K562 (cell line): ENCODE data around the gene PLA2G3. TPM values are rescaled to one million over a fixed set of nuclear protein-coding genes. Genes with fewer than 3 reads are reported as not detected.

Experiments
- ATAC-seq: fragments of 200-7000 bp; cut with Tn5 transposase; 3 replicates; pipeline ENCODE4 v1.9.1; 2020; ENCODE audit warnings: moderate library complexity
- BruUV-seq: library from RNA; stranded (reverse); fragments of 400-500 nt; replicated peaks from 2 replicates; lab custom pipeline; 2021; lab: Mats Ljungman, UMichigan
- CTCF ChIA-PET: fragments of 300-600 bp; formaldehyde crosslinking; extraction: SDS; loops from one replicate; lab custom pipeline; 2021; ENCODE audit warnings: low intra/inter-chr PET ratio; lab: Yijun Ruan, JAX
- POLR2A ChIA-PET: fragments of 300-600, 350-650 bp; sonication (Branson Sonifier 250); formaldehyde crosslinking; extraction: SDS; loops from one replicate; lab custom pipeline; 2021; ENCODE audit warnings: antibody characterized with exemption, inconsistent platforms; lab: Yijun Ruan, JAX
- DNase-seq, 4 experiments: peaks; one replicate each; pipeline versions ENCODE4 v3.0.0 to v3.0.0-alpha.2; 2011 to 2018; ENCODE audit warnings: low spot score in 3 of 4, mixed read lengths in 3 of 4; ENCODE audit errors: extremely low read depth in 1 of 4
- FAIRE-seq: peaks from 2 replicates; lab custom pipeline; 2011; peaks lifted over from hg19 to GRCh38; lab: Jason Lieb, UNC
- H2AFZ ChIP-seq: 2 replicates; pipeline ENCODE4 v1.6.0; 2011; ENCODE audit warnings: low read depth, low read length, control low read depth, inconsistent platforms
- H3K27ac ChIP-seq: fragments of 200-600 bp; 3 replicates; pipeline ENCODE4 v1.8.0; 2011; ENCODE audit warnings: low read depth, mild to moderate bottlenecking, control low read depth, inconsistent platforms, low read length, moderate library complexity, mixed read lengths; ENCODE audit errors: extremely low read depth
- H3K27me3 ChIP-seq, 2 experiments: fragments of 300-600 bp in 1 of 2; 2 replicates in 1 of 2; 3 replicates in 1 of 2; pipeline versions ENCODE4 v1.6.0 to v1.8.0; 2011; ENCODE audit warnings: inconsistent platforms in 2 of 2, low read length in 2 of 2, mild to moderate bottlenecking in 1 of 2, mixed read lengths in 1 of 2, moderate library complexity in 1 of 2; ENCODE audit not compliant: control insufficient read depth in 2 of 2, insufficient read depth in 2 of 2
- H3K36me3 ChIP-seq: fragments of 300-600 bp; 3 replicates; pipeline ENCODE4 v1.8.0; 2011; ENCODE audit warnings: mild to moderate bottlenecking, low read length, inconsistent platforms; ENCODE audit not compliant: control insufficient read depth, insufficient read depth
- H3K4me1 ChIP-seq, 2 experiments: fragments of 200-600 bp in 1 of 2; replicated peaks in 1 of 2; 2 replicates in 1 of 2; 3 replicates in 1 of 2; pipeline versions ENCODE4 v1.5.1 to v1.8.0; 2011; ENCODE audit warnings: inconsistent platforms in 2 of 2, low read length in 2 of 2, mild to moderate bottlenecking in 1 of 2, mixed read lengths in 1 of 2, moderate library complexity in 1 of 2; ENCODE audit not compliant: control insufficient read depth in 2 of 2, insufficient read depth in 2 of 2
- H3K4me2 ChIP-seq: 2 replicates; pipeline ENCODE4 v1.6.1; 2011; ENCODE audit warnings: low read length, control low read depth, inconsistent platforms, mixed read lengths; ENCODE audit not compliant: insufficient read depth
- H3K4me3 ChIP-seq: fragments of 200-600 bp; sonication (generic), shearing (Covaris generic); 2 replicates; pipeline ENCODE4 v1.5.1; 2016; ENCODE audit warnings: control low read depth, inconsistent platforms
- H3K79me2 ChIP-seq: fragments of 200-600 bp; 3 replicates; pipeline ENCODE4 v1.8.0; 2011; ENCODE audit warnings: low read length, inconsistent platforms; ENCODE audit not compliant: control insufficient read depth, insufficient read depth
- H3K9ac ChIP-seq, 2 experiments: 2 replicates each; pipeline versions ENCODE4 v1.6.0 to v1.6.1; 2011; ENCODE audit warnings: low read depth in 2 of 2, low read length in 2 of 2, control low read depth in 1 of 2, inconsistent platforms in 1 of 2, mild to moderate bottlenecking in 1 of 2, mixed read lengths in 1 of 2; ENCODE audit not compliant: insufficient read depth in 1 of 2
- H3K9me1 ChIP-seq: one replicate; pipeline ENCODE4 v1.6.0; 2011; ENCODE audit warnings: inconsistent platforms, mild to moderate bottlenecking, low read length, moderate library complexity; ENCODE audit not compliant: control insufficient read depth, insufficient read depth
- H3K9me3 ChIP-seq: replicated peaks from 2 replicates; pipeline ENCODE4 v1.5.1; 2011; ENCODE audit warnings: low read depth, low read length, inconsistent platforms; ENCODE audit not compliant: control insufficient read depth, insufficient read depth
- H4K20me1 ChIP-seq: replicated peaks from 2 replicates; pipeline ENCODE4 v1.6.1; 2011; ENCODE audit warnings: low read length, inconsistent platforms, mixed read lengths; ENCODE audit not compliant: control insufficient read depth, insufficient read depth
- ERF ChIP-seq: fragments of 450-650 bp; formaldehyde crosslinking; IDR thresholded peaks from 2 replicates; pipeline ENCODE4 v1.4.0; 2020; ENCODE audit warnings: mild to moderate bottlenecking, mixed read lengths
- LCOR ChIP-seq: sonication (generic); formaldehyde crosslinking; IDR thresholded peaks from 2 replicates; pipeline ENCODE4 v1.8.0; 2022; ENCODE audit warnings: mild to moderate bottlenecking, missing genetic modification reagents
- LEF1 ChIP-seq: fragments of 450-650 bp; IDR thresholded peaks from 2 replicates; pipeline ENCODE4 v1.6.1; 2016; ENCODE audit warnings: mild to moderate bottlenecking
- PHB2 ChIP-seq: fragments of 450-650 bp; IDR thresholded peaks from 2 replicates; pipeline ENCODE4 v1.6.1; 2017; ENCODE audit warnings: low read depth
- RFX5 ChIP-seq: IDR thresholded peaks from 2 replicates; pipeline ENCODE4 v1.6.1; 2011; ENCODE audit warnings: low read depth, mild to moderate bottlenecking, improper control_type of control experiment, low read length
- SIN3B ChIP-seq: fragments of 450-650 bp; IDR thresholded peaks from 2 replicates; pipeline ENCODE4 v1.6.1; 2017; ENCODE audit warnings: low read depth, mild to moderate bottlenecking, moderate library complexity
- THRAP3 ChIP-seq: fragments of 450-650 bp; IDR thresholded peaks from 2 replicates; pipeline ENCODE4 v1.6.1; 2016; ENCODE audit warnings: mild to moderate bottlenecking, inconsistent platforms, borderline replicate concordance
- ZNF12 ChIP-seq: sonication (generic); formaldehyde crosslinking; IDR thresholded peaks from 2 replicates; pipeline ENCODE4 v1.4.0; 2020; ENCODE audit warnings: mild to moderate bottlenecking, missing genetic modification reagents
- ZNF589 ChIP-seq: fragments of 200-800 bp; sonication (Bioruptor generic); IDR thresholded peaks from 2 replicates; pipeline ENCODE4 v1.6.1; 2016; ENCODE audit warnings: low read depth, missing genetic modification characterization, missing compliant biosample characterization
- WGBS: fragments of 100-300 bp; shearing (Covaris generic); methylation state at CpG from one replicate; pipeline ENCODE4 v1.1.6; 2016; ENCODE audit warnings: low coverage, mixed read lengths; ENCODE audit not compliant: insufficient coverage; ENCODE audit errors: missing lambda C conversion rate; 5-methylcytosine and 5-hydroxymethylcytosine counted together
- in situ Hi-C: fragments of 300-500 bp; cut with MboI; formaldehyde crosslinking; loops from 4 replicates; pipeline ENCODE4 v1.15.0; 2018; ENCODE audit warnings: inconsistent platforms, mixed read lengths
- intact Hi-C: fragments of 100-400 bp; cut with micrococcal nuclease; formaldehyde crosslinking; loops from 2 replicates; pipeline ENCODE4 v1.14.2; 2022
- polyA plus RNA-seq, 8 experiments: library from polyadenylated mRNA; depleted of rRNA in 4 of 8; stranded (reverse) in 5 of 8; unstranded in 3 of 8; fragments of >200 nt; fragmentation: Nextera tagmentation in 2 of 8; fragmentation: Illumina TruSeq in 1 of 8; extraction: Ambion mirVana in 2 of 8; extraction: Trizol in 1 of 8; gene quantifications; 2 replicates each; pipeline versions ENCODE4 v1.2.1 to v1.2.3, GENCODE V29; 2011 to 2014; ENCODE audit warnings: inconsistent platforms in 1 of 8, missing spikeins in 1 of 8
- total RNA-seq, 7 experiments: library from RNA; depleted of rRNA in 6 of 7; stranded (reverse); fragments of >200 nt in 6 of 7; fragmentation: Illumina TruSeq in 2 of 7; extraction: Trizol in 2 of 7; gene quantifications; 2 replicates each; pipeline versions ENCODE4 v1.2.1 to v1.2.3, GENCODE V29; 2011 to 2021; ENCODE audit warnings: low replicate concordance in 1 of 7
- TF ChIP-seq, protein P1 (sequence below): fragments of 200-400 bp; formaldehyde crosslinking; IDR thresholded peaks from 2 replicates; pipeline ENCODE4 v1.6.1; 2017; ENCODE audit warnings: mild to moderate bottlenecking, low read depth, low read length, moderate library complexity
- TF ChIP-seq, protein P2 (sequence below): sonication (generic); IDR thresholded peaks from 2 replicates; pipeline ENCODE4 v1.6.1; 2016
- TF ChIP-seq, protein P3 (sequence below), 3 experiments: fragments of 200-800 bp in 1 of 3; fragments of 250-450 bp in 1 of 3; fragments of 450-650 bp in 1 of 3; sonication (Bioruptor Pico) in 1 of 3; sonication (Bioruptor generic) in 1 of 3; formaldehyde crosslinking in 1 of 3; IDR thresholded peaks; 2 replicates each; pipeline versions ENCODE4 v1.6.1 to v1.8.0; 2016 to 2022; ENCODE audit warnings: mild to moderate bottlenecking in 2 of 3, missing genetic modification characterization in 2 of 3, missing compliant biosample characterization in 1 of 3, moderate library complexity in 1 of 3
- TF ChIP-seq, protein P4 (sequence below): IDR thresholded peaks from 2 replicates; pipeline ENCODE4 v1.6.1; 2011; ENCODE audit warnings: borderline replicate concordance, low read depth, mild to moderate bottlenecking, moderate library complexity, low read length; ENCODE audit not compliant: insufficient read depth, poor library complexity, severe bottlenecking

The PLA2G3 gene
- total and polyA plus RNA-seq, 9 of the 15 experiments (the other 6 are each of a cell fraction or from before 2014, with no cell fraction given), result 0.18 to 1.4 (median 0.64) TPM

DNA sequence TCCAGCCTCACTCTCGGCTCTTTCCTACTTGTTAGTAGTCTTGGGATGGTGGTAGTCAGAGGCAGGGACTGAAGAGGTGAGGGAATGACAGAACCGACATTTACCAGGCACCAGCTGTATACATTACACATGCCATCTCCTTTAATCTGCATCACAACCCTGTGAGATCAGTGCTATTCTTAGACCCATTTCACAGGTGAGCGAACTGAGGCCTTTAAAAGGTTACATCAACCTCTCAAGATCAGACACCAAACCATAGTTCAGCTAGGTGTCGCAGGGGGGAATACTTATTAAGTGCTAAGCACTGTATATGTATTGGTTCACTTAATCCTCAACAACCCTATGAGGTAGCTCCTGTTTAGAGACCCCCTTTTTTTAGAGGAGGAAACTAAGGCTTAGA, 5.6 kb downstream of the PLA2G3 start (continued):
- TF ChIP-seq, protein P1, sequence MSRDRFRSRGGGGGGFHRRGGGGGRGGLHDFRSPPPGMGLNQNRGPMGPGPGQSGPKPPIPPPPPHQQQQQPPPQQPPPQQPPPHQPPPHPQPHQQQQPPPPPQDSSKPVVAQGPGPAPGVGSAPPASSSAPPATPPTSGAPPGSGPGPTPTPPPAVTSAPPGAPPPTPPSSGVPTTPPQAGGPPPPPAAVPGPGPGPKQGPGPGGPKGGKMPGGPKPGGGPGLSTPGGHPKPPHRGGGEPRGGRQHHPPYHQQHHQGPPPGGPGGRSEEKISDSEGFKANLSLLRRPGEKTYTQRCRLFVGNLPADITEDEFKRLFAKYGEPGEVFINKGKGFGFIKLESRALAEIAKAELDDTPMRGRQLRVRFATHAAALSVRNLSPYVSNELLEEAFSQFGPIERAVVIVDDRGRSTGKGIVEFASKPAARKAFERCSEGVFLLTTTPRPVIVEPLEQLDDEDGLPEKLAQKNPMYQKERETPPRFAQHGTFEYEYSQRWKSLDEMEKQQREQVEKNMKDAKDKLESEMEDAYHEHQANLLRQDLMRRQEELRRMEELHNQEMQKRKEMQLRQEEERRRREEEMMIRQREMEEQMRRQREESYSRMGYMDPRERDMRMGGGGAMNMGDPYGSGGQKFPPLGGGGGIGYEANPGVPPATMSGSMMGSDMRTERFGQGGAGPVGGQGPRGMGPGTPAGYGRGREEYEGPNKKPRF, result no peak
- TF ChIP-seq LCOR (CRISPR knock-in tag), result no peak
- TF ChIP-seq, protein P2, sequence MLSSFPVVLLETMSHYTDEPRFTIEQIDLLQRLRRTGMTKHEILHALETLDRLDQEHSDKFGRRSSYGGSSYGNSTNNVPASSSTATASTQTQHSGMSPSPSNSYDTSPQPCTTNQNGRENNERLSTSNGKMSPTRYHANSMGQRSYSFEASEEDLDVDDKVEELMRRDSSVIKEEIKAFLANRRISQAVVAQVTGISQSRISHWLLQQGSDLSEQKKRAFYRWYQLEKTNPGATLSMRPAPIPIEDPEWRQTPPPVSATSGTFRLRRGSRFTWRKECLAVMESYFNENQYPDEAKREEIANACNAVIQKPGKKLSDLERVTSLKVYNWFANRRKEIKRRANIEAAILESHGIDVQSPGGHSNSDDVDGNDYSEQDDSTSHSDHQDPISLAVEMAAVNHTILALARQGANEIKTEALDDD, result no peak
- no peak for TF ChIP-seq ZNF12
- TF ChIP-seq RFX5, result no peak

DNA sequence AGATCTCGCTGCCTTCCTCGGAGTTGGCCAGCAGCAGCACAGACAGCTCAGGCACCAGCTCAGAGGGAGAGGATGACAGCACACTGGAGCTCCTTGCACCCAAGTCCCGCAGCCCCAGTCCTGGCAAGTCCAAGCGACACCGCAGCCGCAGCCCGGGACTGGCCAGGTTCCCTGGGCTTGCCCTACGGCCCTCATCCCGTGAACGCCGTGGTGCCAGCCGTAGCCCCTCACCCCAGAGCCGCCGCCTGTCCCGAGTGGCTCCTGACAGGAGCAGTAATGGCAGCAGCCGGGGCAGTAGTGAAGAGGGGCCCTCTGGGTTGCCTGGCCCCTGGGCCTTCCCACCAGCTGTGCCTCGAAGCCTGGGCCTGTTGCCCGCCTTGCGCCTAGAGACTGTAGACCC, 6.4 kb downstream of the PLA2G3 start:
- WGBS, result 69% methylated on average over 7 of the region's 19 CpGs
- H3K9ac ChIP-seq, result no peak overlapping the region
- no peak overlapping the region for H2AFZ ChIP-seq
- ChIA-PET CTCF (no interaction called here), POLR2A (no interaction called here)
- FAIRE-seq (no peak), DNase-seq (no peak), ATAC-seq (no peak)
- in situ Hi-C loops (no loop called here), intact Hi-C loops (no loop called here)
- no peak overlapping the region for H3K4me3 ChIP-seq
- no peaks in the 10 kb centered on the region for H3K79me2 ChIP-seq
- H4K20me1 ChIP-seq, result no peaks in the 10 kb centered on the region
- no peak overlapping the region for H3K4me2 ChIP-seq
- H3K9me3 ChIP-seq, result no peaks in the 10 kb centered on the region
- H3K36me3 ChIP-seq, result no peaks in the 10 kb centered on the region
- H3K27me3 ChIP-seq, result no peaks in the 10 kb centered on the region
- no peak overlapping the region for H3K27ac ChIP-seq
- H3K4me1 ChIP-seq, result peaks cover 0 to 11% of the 10 kb centered on the region in 2 experiments; a peak in 4 of 5 replicates
- H3K9me1 ChIP-seq, result no peaks in the 10 kb centered on the region
- BruUV-seq, result no TSS peak
- TF ChIP-seq THRAP3 (no peak), LEF1 (no peak), ERF (no peak), ZNF589 (no peak), PHB2 (no peak), SIN3B (no peak)
- TF ChIP-seq, protein P3, sequence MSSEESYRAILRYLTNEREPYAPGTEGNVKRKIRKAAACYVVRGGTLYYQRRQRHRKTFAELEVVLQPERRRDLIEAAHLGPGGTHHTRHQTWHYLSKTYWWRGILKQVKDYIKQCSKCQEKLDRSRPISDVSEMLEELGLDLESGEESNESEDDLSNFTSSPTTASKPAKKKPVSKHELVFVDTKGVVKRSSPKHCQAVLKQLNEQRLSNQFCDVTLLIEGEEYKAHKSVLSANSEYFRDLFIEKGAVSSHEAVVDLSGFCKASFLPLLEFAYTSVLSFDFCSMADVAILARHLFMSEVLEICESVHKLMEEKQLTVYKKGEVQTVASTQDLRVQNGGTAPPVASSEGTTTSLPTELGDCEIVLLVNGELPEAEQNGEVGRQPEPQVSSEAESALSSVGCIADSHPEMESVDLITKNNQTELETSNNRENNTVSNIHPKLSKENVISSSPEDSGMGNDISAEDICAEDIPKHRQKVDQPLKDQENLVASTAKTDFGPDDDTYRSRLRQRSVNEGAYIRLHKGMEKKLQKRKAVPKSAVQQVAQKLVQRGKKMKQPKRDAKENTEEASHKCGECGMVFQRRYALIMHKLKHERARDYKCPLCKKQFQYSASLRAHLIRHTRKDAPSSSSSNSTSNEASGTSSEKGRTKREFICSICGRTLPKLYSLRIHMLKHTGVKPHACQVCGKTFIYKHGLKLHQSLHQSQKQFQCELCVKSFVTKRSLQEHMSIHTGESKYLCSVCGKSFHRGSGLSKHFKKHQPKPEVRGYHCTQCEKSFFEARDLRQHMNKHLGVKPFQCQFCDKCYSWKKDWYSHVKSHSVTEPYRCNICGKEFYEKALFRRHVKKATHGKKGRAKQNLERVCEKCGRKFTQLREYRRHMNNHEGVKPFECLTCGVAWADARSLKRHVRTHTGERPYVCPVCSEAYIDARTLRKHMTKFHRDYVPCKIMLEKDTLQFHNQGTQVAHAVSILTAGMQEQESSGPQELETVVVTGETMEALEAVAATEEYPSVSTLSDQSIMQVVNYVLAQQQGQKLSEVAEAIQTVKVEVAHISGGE (CRISPR knock-in tag; IDR thresholded peaks at IDR 0.05), result no peak
- TF ChIP-seq, protein P4, sequence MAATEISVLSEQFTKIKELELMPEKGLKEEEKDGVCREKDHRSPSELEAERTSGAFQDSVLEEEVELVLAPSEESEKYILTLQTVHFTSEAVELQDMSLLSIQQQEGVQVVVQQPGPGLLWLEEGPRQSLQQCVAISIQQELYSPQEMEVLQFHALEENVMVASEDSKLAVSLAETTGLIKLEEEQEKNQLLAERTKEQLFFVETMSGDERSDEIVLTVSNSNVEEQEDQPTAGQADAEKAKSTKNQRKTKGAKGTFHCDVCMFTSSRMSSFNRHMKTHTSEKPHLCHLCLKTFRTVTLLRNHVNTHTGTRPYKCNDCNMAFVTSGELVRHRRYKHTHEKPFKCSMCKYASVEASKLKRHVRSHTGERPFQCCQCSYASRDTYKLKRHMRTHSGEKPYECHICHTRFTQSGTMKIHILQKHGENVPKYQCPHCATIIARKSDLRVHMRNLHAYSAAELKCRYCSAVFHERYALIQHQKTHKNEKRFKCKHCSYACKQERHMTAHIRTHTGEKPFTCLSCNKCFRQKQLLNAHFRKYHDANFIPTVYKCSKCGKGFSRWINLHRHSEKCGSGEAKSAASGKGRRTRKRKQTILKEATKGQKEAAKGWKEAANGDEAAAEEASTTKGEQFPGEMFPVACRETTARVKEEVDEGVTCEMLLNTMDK, result no peak
